Keratinocyte (primary cell): ENCODE measurements around the gene ARMC8. TPM values are rescaled to one million over a fixed set of nuclear protein-coding genes. Genes with fewer than 3 reads are reported as not detected.

Experiments used
- DNase-seq: peaks from one replicate; pipeline ENCODE4 v3.0.0-alpha.2; 2011; ENCODE audit warnings: low read depth, missing footprints, low spot score
- FAIRE-seq: peaks from 2 replicates; lab custom pipeline; 2011; peaks lifted over from hg19 to GRCh38; lab: Jason Lieb, UNC
- H2AFZ ChIP-seq: 2 replicates; pipeline ENCODE4 v1.6.0; 2012; ENCODE audit warnings: low read length, control low read depth, inconsistent platforms; ENCODE audit not compliant: control insufficient read depth
- H3K27ac ChIP-seq: 2 replicates; pipeline ENCODE4 v1.5.1; 2011; ENCODE audit warnings: low read length; ENCODE audit not compliant: control insufficient read depth, insufficient read depth
- H3K27me3 ChIP-seq: 3 replicates; pipeline ENCODE4 v1.6.0; 2011; ENCODE audit warnings: low read length; ENCODE audit not compliant: control insufficient read depth, insufficient read depth; ENCODE audit errors: extremely low read depth
- H3K36me3 ChIP-seq, 2 experiments: 2 replicates in 1 of 2; 3 replicates in 1 of 2; pipeline ENCODE4 v1.5.1; 2011; ENCODE audit warnings: low read length in 2 of 2, mild to moderate bottlenecking in 1 of 2; ENCODE audit not compliant: control insufficient read depth in 2 of 2, insufficient read depth in 2 of 2; ENCODE audit errors: extremely low read depth in 1 of 2
- H3K4me1 ChIP-seq: 3 replicates; pipeline ENCODE4 v1.5.1; 2011; ENCODE audit warnings: low read length; ENCODE audit not compliant: control insufficient read depth, insufficient read depth; ENCODE audit errors: extremely low read depth
- H3K4me2 ChIP-seq: 3 replicates; pipeline ENCODE4 v1.6.0; 2011; ENCODE audit warnings: low read depth, low read length; ENCODE audit not compliant: control insufficient read depth, insufficient read depth; ENCODE audit errors: extremely low read depth
- H3K4me3 ChIP-seq, 3 experiments: fragments of 200-600 bp in 1 of 3; sonication (generic) in 1 of 3; 2 replicates in 2 of 3; 3 replicates in 1 of 3; pipeline ENCODE4 v1.5.1; 2011 to 2016; ENCODE audit warnings: low read length in 3 of 3, mild to moderate bottlenecking in 3 of 3, control low read depth in 2 of 3, inconsistent platforms in 1 of 3, low read depth in 1 of 3, mixed read lengths in 1 of 3, mixed run types in 1 of 3, moderate library complexity in 1 of 3; ENCODE audit not compliant: control insufficient read depth in 2 of 3, insufficient read depth in 2 of 3; ENCODE audit errors: extremely low read depth in 1 of 3
- H3K79me2 ChIP-seq: 2 replicates; pipeline ENCODE4 v1.6.0; 2012; ENCODE audit warnings: low read length; ENCODE audit not compliant: control insufficient read depth, insufficient read depth
- H3K9ac ChIP-seq: 3 replicates; pipeline ENCODE4 v1.6.0; 2011; ENCODE audit warnings: low read length; ENCODE audit not compliant: control insufficient read depth, insufficient read depth; ENCODE audit errors: extremely low read depth
- H3K9me1 ChIP-seq: 3 replicates; pipeline ENCODE4 v1.6.0; 2011; ENCODE audit warnings: low read length; ENCODE audit not compliant: control insufficient read depth, insufficient read depth; ENCODE audit errors: extremely low read depth
- H3K9me3 ChIP-seq: 2 replicates; pipeline ENCODE4 v1.5.1; 2012; ENCODE audit warnings: low read depth, low read length; ENCODE audit not compliant: control insufficient read depth
- H4K20me1 ChIP-seq: 3 replicates; pipeline ENCODE4 v1.6.0; 2011; ENCODE audit warnings: low read length; ENCODE audit not compliant: control insufficient read depth, insufficient read depth; ENCODE audit errors: extremely low read depth
- EZH2 ChIP-seq: IDR thresholded peaks from one replicate; pipeline ENCODE4 v1.6.1; 2012; ENCODE audit warnings: inconsistent platforms, mild to moderate bottlenecking, low read length, moderate library complexity
- dilution Hi-C: fragments of 300-500 bp; cut with MboI; formaldehyde crosslinking; loops from one replicate; pipeline ENCODE4 v1.7.0; 2020; ENCODE audit warnings: low sequenced_read_pairs; ENCODE audit not compliant: extremely low pct_ligation_motif_present
- polyA plus RNA-seq, 5 experiments: library from polyadenylated mRNA; depleted of rRNA in 3 of 5; stranded (reverse) in 3 of 5; stranded (forward) in 1 of 5; unstranded in 1 of 5; fragments of >200 nt; gene quantifications; 1 replicate in 1 of 5; 2 replicates in 3 of 5; 3 replicates in 1 of 5; pipeline versions ENCODE4 v1.2.1 to v1.2.3, GENCODE V29; 2011 to 2012; ENCODE audit warnings: missing spikeins in 2 of 5, low read depth in 1 of 5, low replicate concordance in 1 of 5
- TF ChIP-seq, protein P1 (sequence below), 3 experiments: IDR thresholded peaks in 1 of 3; conservative IDR thresholded peaks in 1 of 3; optimal IDR thresholded peaks in 1 of 3; 2 replicates in 2 of 3; 3 replicates in 1 of 3; pipeline versions ENCODE3 to v1.5.1; 2011; ENCODE audit warnings: low read length in 3 of 3, mild to moderate bottlenecking in 3 of 3, moderate library complexity in 2 of 3, control low read depth in 1 of 3, inconsistent platforms in 1 of 3; ENCODE audit not compliant: insufficient read depth in 2 of 3; ENCODE audit errors: extremely low read depth in 1 of 3

ARMC8 gene
- polyA plus RNA-seq, 1 donor (not counting 4 experiments of a cell fraction or from before 2014, with no cell fraction given) = 50.8 TPM

- Histone ChIP-seq H3K36me3 (peaks cover 13 to 20% of the 10 kb centered on the region in 2 experiments), H4K20me1 (no peaks in the 10 kb centered on the region), H3K9me1 (no peaks in the 10 kb centered on the region), H3K27me3 (no peaks in the 10 kb centered on the region), H3K9me3 (no peaks in the 10 kb centered on the region), H3K9ac (no peak overlapping the region), H3K27ac (no peak overlapping the region), H3K4me3 (no peak overlapping the region), H3K4me1 (no peaks in the 10 kb centered on the region), H2AFZ (no peak overlapping the region), H3K79me2 (no peaks in the 10 kb centered on the region), H3K4me2 (no peak overlapping the region)
- TF ChIP-seq, protein P1, sequence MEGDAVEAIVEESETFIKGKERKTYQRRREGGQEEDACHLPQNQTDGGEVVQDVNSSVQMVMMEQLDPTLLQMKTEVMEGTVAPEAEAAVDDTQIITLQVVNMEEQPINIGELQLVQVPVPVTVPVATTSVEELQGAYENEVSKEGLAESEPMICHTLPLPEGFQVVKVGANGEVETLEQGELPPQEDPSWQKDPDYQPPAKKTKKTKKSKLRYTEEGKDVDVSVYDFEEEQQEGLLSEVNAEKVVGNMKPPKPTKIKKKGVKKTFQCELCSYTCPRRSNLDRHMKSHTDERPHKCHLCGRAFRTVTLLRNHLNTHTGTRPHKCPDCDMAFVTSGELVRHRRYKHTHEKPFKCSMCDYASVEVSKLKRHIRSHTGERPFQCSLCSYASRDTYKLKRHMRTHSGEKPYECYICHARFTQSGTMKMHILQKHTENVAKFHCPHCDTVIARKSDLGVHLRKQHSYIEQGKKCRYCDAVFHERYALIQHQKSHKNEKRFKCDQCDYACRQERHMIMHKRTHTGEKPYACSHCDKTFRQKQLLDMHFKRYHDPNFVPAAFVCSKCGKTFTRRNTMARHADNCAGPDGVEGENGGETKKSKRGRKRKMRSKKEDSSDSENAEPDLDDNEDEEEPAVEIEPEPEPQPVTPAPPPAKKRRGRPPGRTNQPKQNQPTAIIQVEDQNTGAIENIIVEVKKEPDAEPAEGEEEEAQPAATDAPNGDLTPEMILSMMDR (optimal IDR thresholded peaks at IDR 0.05 in 1 of 3, IDR thresholded peaks at IDR 0.05 in 1 of 3, conservative IDR thresholded peaks at IDR 0.05 in 1 of 3; ENCODE audit: extremely low read depth in 1 of 3, insufficient read depth in 2 of 3, low read length in 3 of 3) = no peak
- TF ChIP-seq EZH2 = no peak
- FAIRE-seq (no peak), DNase-seq (no peak)
- dilution Hi-C loops = no loop called here
These were observed 40.5 kb downstream of the ARMC8 start for GRCh38 chr3:138227650-138228049.

- Histone ChIP-seq H3K9ac (no peak overlapping the region), H3K9me1 (no peaks in the 10 kb centered on the region), H3K4me1 (peaks cover 2% of the 10 kb centered on the region), H2AFZ (no peak overlapping the region), H4K20me1 (no peaks in the 10 kb centered on the region), H3K79me2 (no peaks in the 10 kb centered on the region), H3K9me3 (no peaks in the 10 kb centered on the region), H3K27ac (no peak overlapping the region), H3K36me3 (peaks cover 3 to 5% of the 10 kb centered on the region in 2 experiments), H3K4me3 (no peak overlapping the region), H3K4me2 (no peak overlapping the region), H3K27me3 (no peaks in the 10 kb centered on the region)
- FAIRE-seq (no peak), DNase-seq (no peak)
- dilution Hi-C loops = no loop called here
- TF ChIP-seq, protein P1 (optimal IDR thresholded peaks at IDR 0.05 in 1 of 3, IDR thresholded peaks at IDR 0.05 in 1 of 3, conservative IDR thresholded peaks at IDR 0.05 in 1 of 3; ENCODE audit: extremely low read depth in 1 of 3, insufficient read depth in 2 of 3, low read length in 3 of 3) = no peak
- TF ChIP-seq EZH2 = no peak
These were observed 43.4 kb downstream of the ARMC8 start for GRCh38 chr3:138230525-138230924.
